ENCODE results near the gene APBA3.
A peak's percentile ranks its signal among the peaks of the same experiment; 100 is the strongest.

The APBA3 gene

DNA sequence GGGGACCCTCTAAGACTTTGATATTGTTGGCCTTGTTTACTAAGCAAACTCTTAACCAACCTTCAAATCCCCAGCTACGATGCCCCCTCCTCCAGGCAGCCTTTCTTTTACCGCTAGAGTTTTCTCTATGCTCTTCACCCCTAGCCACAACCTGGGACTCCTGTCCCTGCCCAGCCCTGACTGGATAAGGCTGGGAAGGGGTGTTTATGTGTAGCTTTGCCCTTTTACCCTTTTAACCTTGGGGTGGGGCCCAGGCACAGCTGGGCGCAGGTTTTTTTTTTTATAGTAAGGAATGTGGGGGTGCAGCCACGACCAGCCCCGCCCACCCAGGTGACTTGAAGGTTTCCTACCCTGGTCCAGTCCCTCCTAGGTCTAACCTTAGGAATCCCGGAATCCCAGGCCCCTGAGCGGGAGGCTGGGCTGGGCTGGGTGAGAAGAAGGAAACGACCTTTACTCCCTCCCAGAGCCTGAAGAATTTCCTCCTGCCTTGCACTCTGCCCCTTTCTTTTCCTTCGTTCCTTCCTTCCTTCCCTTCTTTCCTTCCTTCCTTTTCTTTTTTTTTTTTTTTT lies 41.1 kb downstream of the APBA3 start:
- DNase-seq (ENCODE audit: low spot score) = no peak

DNA sequence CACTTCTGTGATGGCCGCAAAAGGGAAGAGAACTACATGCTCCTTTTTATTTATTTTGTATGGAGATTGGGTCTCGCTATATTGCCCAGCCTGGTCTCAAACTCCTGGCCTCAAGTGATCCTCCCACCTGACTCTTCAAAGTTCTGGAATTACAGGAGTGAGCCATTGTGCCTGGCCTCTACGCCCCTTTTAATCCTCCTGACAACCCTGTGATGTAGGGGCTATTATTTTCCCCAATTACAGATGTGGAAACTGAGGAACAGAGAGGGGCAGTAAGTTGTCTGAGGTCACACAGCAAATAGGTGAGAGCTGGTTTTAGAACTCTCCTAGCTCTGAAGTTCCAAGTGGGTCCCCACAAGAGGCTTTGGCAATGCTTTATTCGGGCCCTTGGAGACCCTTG lies 41.6 kb downstream of the APBA3 start:
- no peak for DNase-seq (ENCODE audit: low spot score)

DNA sequence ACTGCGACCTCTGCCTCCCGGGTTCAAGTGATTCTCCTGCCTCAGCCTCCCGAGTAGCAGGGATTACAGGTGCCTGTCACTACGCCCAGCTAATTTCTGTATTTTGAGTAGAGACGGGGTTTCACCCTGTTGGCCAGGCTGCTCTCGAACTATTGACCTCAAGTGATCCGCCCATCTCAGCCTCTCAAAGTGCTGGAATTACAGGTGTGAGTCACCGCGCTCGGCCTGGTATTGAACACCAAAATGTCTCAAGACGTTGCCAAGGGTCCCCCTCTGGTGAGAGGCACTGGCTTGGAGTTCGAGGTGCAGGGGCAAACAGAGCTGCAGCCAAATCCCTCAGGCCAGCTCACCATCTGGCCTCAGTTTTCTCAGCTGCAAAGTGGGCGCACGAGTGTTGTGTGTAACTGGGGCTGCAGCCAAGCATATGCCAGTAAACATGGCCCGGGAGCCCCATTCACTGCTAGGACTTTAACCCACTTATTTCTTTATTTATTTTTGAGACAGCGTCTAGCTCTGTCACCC lies 45.3 kb downstream of the APBA3 start:
- DNase-seq (ENCODE audit: low spot score) = no peak

DNA sequence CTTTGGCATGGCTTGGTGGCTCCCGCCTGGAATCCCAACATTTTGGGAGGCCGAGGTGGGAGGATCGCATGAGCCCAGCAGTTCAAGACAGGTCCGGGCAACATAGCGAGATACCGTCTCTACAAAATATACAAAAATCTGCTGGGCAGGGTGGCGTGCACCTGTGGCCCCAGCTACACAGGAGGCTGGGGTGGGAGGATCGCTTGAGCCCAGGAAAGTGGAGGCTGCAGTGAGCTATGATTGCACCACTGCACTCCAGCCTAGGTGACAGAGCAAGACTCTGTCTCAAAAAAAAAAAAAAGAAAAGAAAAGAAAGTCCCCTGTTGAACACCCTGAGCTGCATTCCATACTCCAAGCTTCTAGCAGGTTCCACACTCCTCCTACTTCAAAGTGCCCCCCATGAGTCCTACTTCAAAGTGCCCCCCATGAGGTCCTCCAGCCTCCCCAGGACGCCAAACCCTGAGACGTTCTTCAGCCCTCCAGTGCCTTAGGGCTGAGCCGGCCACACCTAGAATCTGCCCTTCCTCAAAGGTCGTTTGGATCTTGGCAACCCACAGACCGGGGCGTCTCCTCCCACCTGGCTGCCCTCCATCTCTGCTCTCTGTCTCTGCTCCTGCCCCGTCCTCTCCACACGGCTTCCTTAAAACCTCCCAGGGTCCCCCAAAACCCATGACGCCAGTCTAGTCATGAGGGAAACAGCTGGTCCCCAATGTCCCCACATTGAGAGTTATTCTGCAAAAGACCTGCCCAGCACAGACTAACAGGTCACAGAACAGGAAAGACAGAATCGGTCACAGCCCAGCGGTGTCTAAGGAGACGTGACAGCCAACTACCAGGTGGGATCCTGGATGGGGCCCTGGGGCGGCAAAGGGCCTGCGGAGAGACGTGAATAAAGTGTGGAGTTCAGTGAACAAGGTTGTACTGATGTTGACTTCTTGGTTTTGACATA lies 48.6 kb downstream of the APBA3 start:
- DNase-seq (ENCODE audit: low spot score) = no peak

- DNase-seq (ENCODE audit: low spot score) = peak; percentile 32
Measured at GRCh38 chr19:3710265-3710812, 51.2 kb downstream of the APBA3 start.

- no peak for DNase-seq (ENCODE audit: low spot score)
Measured at GRCh38 chr19:3708207-3708931, 53.1 kb downstream of the APBA3 start, which contains the start of gene TJP3. Gene TJP3 (plus strand): TSS chr19:3708384. CDS start chr19:3728433, 20,049 bp downstream.

GRCh38 chr19:3707868-3708206 lies 53.7 kb downstream of the APBA3 start:
- no peak for DNase-seq (ENCODE audit: low spot score)

DNA sequence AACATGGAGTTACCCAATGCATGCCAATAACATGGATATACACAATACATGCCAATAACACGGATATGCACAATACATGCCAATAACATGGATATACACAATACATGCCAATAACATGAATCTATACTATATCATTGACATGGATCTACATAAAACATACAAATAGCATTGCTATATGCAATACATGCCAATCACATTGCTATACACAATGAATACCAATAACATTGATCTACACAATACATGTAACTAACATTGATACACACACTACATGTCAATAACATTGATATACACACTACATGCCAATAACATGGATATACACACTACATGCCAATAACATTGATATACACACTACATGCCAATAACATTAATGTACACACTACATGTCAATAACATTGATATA lies 60.3 kb downstream of the APBA3 start:
- DNase-seq (ENCODE audit: low spot score) = no peak

Data from putamen (tissue), 1 donor.